Measurements from ENCODE around the gene WDFY4.
A peak's percentile ranks its signal among the peaks of the same experiment; 100 is the strongest.

WDFY4 gene

GRCh38 chr10:48684463-48684791, 246 bp upstream of the WDFY4 start:
- DNase-seq: peak in 2 of 56 donors; percentile 21 to 40

- no peak for DNase-seq
Observed at GRCh38 chr10:48685731-48686130, 1.1 kb downstream of the WDFY4 start.

GRCh38 chr10:48690791-48691660, 6.4 kb downstream of the WDFY4 start:
- DNase-seq: no peak

GRCh38 chr10:48691812-48692528, 7.3 kb downstream of the WDFY4 start:
- DNase-seq: peak in 1 of 56 donors; percentile 13

GRCh38 chr10:48692748-48693147, 8.1 kb downstream of the WDFY4 start:
- no peak for DNase-seq

GRCh38 chr10:48693206-48693605, 8.5 kb downstream of the WDFY4 start:
- no peak for DNase-seq

GRCh38 chr10:48694371-48695030, 9.8 kb downstream of the WDFY4 start:
- no peak for DNase-seq

GRCh38 chr10:48695636-48696534, 11.2 kb downstream of the WDFY4 start:
- DNase-seq: no peak

- no peak for DNase-seq
Observed at GRCh38 chr10:48696535-48696873, 11.8 kb downstream of the WDFY4 start.

GRCh38 chr10:48697091-48697490, 12.4 kb downstream of the WDFY4 start:
- DNase-seq: no peak

- DNase-seq: no peak
Observed at GRCh38 chr10:48697821-48698764, 13.4 kb downstream of the WDFY4 start.

- no peak for DNase-seq
Observed at GRCh38 chr10:48699011-48699627, 14.4 kb downstream of the WDFY4 start.

- DNase-seq: no peak
Observed at GRCh38 chr10:48700071-48700470, 15.4 kb downstream of the WDFY4 start.

- no peak for DNase-seq
Observed at GRCh38 chr10:48700493-48700892, 15.8 kb downstream of the WDFY4 start.

GRCh38 chr10:48701139-48701901, 16.6 kb downstream of the WDFY4 start:
- no peak for DNase-seq

GRCh38 chr10:48701941-48702340, 17.3 kb downstream of the WDFY4 start:
- DNase-seq: no peak

- DNase-seq: no peak
Observed at GRCh38 chr10:48703531-48704122, 19.0 kb downstream of the WDFY4 start.

GRCh38 chr10:48704156-48704555, 19.5 kb downstream of the WDFY4 start:
- no peak for DNase-seq
